K562 (cell line): ENCODE results near the gene POLR1C. TPM values are rescaled to one million over a fixed set of nuclear protein-coding genes. Genes with fewer than 3 reads are reported as not detected.
A peak's percentile ranks its signal among the peaks of the same experiment; 100 is the strongest.

ENCODE experiments used
- ATF7 ChIP-seq: fragments of 450-650 bp; IDR thresholded peaks from 2 replicates; pipeline ENCODE4 v1.7.1; 2014; ENCODE audit warnings: mild to moderate bottlenecking, moderate library complexity
- GTF2E2 ChIP-seq: fragments of 200-800 bp; sonication (Bioruptor generic); IDR thresholded peaks from 2 replicates; pipeline ENCODE4 v1.6.1; 2016; ENCODE audit warnings: missing genetic modification characterization, missing compliant biosample characterization
- JUNB ChIP-seq: fragments of 450-650 bp; formaldehyde crosslinking; conservative IDR thresholded peaks from 2 replicates; pipeline ENCODE4 v1.4.0; 2020; ENCODE audit warnings: mild to moderate bottlenecking
- KLF6 ChIP-seq: fragments of 250-450 bp; sonication (Bioruptor Pico); IDR thresholded peaks from 2 replicates; pipeline ENCODE4 v1.4.0; 2020; ENCODE audit warnings: mild to moderate bottlenecking, moderate library complexity, borderline replicate concordance
- MTA3 ChIP-seq: fragments of 450-650 bp; formaldehyde crosslinking; IDR thresholded peaks from 2 replicates; pipeline ENCODE4 v1.6.1; 2017; ENCODE audit warnings: mild to moderate bottlenecking, borderline replicate concordance
- SOX6 ChIP-seq: fragments of 450-650 bp; IDR thresholded peaks from 2 replicates; pipeline ENCODE4 v1.6.1; 2014; ENCODE audit warnings: mild to moderate bottlenecking
- YBX1 ChIP-seq: fragments of 450-650 bp; IDR thresholded peaks from 2 replicates; pipeline ENCODE4 v1.7.1; 2016; ENCODE audit warnings: mild to moderate bottlenecking
- ZNF263 ChIP-seq: sonication (generic); formaldehyde crosslinking; IDR thresholded peaks from 2 replicates; pipeline ENCODE4 v1.8.0; 2022; ENCODE audit warnings: mild to moderate bottlenecking, missing genetic modification reagents, borderline replicate concordance
- ZNF778 ChIP-seq: fragments of 450-650 bp; formaldehyde crosslinking; IDR thresholded peaks from 2 replicates; pipeline ENCODE4 v1.4.0; 2020; ENCODE audit warnings: mild to moderate bottlenecking, moderate library complexity
- polyA plus RNA-seq, 8 experiments: library from polyadenylated mRNA; depleted of rRNA in 4 of 8; stranded (reverse) in 5 of 8; unstranded in 3 of 8; fragments of >200 nt; fragmentation: Nextera tagmentation in 2 of 8; fragmentation: Illumina TruSeq in 1 of 8; extraction: Ambion mirVana in 2 of 8; extraction: Trizol in 1 of 8; gene quantifications; 2 replicates each; pipeline versions ENCODE4 v1.2.1 to v1.2.3, GENCODE V29; 2011 to 2014; ENCODE audit warnings: inconsistent platforms in 1 of 8, missing spikeins in 1 of 8
- total RNA-seq, 7 experiments: library from RNA; depleted of rRNA in 6 of 7; stranded (reverse); fragments of >200 nt in 6 of 7; fragmentation: Illumina TruSeq in 2 of 7; extraction: Trizol in 2 of 7; gene quantifications; 2 replicates each; pipeline versions ENCODE4 v1.2.1 to v1.2.3, GENCODE V29; 2011 to 2021; ENCODE audit warnings: low replicate concordance in 1 of 7
- TF ChIP-seq, protein P1 (sequence below): fragments of 450-650 bp; IDR thresholded peaks from 2 replicates; pipeline ENCODE4 v1.6.1; 2016; ENCODE audit warnings: mild to moderate bottlenecking, moderate library complexity
- TF ChIP-seq, protein P2 (sequence below): fragments of 150-350 bp; conservative IDR thresholded peaks from 2 replicates; pipeline ENCODE4 v1.6.1; 2014; ENCODE audit warnings: low read length

The POLR1C gene
- total and polyA plus RNA-seq, 9 of the 15 experiments (the other 6 are each of a cell fraction or from before 2014, with no cell fraction given), result 83.5 to 429 (median 120) TPM

DNA sequence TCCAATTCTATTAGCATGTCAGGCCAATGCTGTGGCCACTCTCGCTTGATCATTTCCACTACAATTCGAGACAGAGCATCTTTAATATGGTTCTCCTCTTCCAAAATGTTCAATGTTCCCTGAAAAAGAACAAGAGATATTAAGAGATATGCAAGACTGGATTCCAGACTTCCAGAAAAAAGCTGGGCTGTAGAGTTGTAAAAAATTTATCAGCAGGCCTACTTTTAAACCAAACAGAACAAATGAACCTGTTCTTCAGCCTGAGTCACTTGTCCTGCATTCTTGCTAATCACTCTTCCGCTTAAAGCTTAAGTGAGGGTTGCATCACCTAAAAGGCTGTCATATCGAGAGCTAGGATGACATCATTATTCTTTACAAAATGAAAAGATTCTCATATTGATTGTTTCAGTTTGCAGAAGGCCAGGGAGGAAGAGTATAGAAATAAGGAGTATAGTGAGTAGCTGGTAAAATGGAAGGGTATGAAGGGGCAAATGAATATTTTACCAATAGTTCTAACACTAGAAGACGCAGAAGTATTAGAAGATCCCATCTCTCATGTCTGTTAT lies 54.1 kb downstream of the POLR1C start (continued):
- TF ChIP-seq, protein P1, sequence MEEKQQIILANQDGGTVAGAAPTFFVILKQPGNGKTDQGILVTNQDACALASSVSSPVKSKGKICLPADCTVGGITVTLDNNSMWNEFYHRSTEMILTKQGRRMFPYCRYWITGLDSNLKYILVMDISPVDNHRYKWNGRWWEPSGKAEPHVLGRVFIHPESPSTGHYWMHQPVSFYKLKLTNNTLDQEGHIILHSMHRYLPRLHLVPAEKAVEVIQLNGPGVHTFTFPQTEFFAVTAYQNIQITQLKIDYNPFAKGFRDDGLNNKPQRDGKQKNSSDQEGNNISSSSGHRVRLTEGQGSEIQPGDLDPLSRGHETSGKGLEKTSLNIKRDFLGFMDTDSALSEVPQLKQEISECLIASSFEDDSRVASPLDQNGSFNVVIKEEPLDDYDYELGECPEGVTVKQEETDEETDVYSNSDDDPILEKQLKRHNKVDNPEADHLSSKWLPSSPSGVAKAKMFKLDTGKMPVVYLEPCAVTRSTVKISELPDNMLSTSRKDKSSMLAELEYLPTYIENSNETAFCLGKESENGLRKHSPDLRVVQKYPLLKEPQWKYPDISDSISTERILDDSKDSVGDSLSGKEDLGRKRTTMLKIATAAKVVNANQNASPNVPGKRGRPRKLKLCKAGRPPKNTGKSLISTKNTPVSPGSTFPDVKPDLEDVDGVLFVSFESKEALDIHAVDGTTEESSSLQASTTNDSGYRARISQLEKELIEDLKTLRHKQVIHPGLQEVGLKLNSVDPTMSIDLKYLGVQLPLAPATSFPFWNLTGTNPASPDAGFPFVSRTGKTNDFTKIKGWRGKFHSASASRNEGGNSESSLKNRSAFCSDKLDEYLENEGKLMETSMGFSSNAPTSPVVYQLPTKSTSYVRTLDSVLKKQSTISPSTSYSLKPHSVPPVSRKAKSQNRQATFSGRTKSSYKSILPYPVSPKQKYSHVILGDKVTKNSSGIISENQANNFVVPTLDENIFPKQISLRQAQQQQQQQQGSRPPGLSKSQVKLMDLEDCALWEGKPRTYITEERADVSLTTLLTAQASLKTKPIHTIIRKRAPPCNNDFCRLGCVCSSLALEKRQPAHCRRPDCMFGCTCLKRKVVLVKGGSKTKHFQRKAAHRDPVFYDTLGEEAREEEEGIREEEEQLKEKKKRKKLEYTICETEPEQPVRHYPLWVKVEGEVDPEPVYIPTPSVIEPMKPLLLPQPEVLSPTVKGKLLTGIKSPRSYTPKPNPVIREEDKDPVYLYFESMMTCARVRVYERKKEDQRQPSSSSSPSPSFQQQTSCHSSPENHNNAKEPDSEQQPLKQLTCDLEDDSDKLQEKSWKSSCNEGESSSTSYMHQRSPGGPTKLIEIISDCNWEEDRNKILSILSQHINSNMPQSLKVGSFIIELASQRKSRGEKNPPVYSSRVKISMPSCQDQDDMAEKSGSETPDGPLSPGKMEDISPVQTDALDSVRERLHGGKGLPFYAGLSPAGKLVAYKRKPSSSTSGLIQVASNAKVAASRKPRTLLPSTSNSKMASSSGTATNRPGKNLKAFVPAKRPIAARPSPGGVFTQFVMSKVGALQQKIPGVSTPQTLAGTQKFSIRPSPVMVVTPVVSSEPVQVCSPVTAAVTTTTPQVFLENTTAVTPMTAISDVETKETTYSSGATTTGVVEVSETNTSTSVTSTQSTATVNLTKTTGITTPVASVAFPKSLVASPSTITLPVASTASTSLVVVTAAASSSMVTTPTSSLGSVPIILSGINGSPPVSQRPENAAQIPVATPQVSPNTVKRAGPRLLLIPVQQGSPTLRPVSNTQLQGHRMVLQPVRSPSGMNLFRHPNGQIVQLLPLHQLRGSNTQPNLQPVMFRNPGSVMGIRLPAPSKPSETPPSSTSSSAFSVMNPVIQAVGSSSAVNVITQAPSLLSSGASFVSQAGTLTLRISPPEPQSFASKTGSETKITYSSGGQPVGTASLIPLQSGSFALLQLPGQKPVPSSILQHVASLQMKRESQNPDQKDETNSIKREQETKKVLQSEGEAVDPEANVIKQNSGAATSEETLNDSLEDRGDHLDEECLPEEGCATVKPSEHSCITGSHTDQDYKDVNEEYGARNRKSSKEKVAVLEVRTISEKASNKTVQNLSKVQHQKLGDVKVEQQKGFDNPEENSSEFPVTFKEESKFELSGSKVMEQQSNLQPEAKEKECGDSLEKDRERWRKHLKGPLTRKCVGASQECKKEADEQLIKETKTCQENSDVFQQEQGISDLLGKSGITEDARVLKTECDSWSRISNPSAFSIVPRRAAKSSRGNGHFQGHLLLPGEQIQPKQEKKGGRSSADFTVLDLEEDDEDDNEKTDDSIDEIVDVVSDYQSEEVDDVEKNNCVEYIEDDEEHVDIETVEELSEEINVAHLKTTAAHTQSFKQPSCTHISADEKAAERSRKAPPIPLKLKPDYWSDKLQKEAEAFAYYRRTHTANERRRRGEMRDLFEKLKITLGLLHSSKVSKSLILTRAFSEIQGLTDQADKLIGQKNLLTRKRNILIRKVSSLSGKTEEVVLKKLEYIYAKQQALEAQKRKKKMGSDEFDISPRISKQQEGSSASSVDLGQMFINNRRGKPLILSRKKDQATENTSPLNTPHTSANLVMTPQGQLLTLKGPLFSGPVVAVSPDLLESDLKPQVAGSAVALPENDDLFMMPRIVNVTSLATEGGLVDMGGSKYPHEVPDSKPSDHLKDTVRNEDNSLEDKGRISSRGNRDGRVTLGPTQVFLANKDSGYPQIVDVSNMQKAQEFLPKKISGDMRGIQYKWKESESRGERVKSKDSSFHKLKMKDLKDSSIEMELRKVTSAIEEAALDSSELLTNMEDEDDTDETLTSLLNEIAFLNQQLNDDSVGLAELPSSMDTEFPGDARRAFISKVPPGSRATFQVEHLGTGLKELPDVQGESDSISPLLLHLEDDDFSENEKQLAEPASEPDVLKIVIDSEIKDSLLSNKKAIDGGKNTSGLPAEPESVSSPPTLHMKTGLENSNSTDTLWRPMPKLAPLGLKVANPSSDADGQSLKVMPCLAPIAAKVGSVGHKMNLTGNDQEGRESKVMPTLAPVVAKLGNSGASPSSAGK, result no peak; the same call in 1 of the 2 replicates
- TF ChIP-seq ATF7, result peak; percentile 99
- TF ChIP-seq MTA3, result no peak
- no peak for TF ChIP-seq ZNF263
- no peak for TF ChIP-seq ZNF778 (CRISPR knock-in tag)
- TF ChIP-seq, protein P2, sequence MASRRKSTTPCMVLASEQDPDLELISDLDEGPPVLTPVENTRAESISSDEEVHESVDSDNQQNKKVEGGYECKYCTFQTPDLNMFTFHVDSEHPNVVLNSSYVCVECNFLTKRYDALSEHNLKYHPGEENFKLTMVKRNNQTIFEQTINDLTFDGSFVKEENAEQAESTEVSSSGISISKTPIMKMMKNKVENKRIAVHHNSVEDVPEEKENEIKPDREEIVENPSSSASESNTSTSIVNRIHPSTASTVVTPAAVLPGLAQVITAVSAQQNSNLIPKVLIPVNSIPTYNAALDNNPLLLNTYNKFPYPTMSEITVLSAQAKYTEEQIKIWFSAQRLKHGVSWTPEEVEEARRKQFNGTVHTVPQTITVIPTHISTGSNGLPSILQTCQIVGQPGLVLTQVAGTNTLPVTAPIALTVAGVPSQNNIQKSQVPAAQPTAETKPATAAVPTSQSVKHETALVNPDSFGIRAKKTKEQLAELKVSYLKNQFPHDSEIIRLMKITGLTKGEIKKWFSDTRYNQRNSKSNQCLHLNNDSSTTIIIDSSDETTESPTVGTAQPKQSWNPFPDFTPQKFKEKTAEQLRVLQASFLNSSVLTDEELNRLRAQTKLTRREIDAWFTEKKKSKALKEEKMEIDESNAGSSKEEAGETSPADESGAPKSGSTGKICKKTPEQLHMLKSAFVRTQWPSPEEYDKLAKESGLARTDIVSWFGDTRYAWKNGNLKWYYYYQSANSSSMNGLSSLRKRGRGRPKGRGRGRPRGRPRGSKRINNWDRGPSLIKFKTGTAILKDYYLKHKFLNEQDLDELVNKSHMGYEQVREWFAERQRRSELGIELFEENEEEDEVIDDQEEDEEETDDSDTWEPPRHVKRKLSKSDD, result no peak
- no peak for TF ChIP-seq YBX1
- peak; percentile 77 for TF ChIP-seq JUNB (CRISPR knock-in tag)
- peak; percentile 88 for TF ChIP-seq KLF6 (CRISPR knock-in tag)
- TF ChIP-seq SOX6, result peak; percentile 65
- peak; percentile 61; the same call in 1 of the 2 replicates for TF ChIP-seq GTF2E2 (tag)
